Stimulated activated CD4-positive, alpha-beta T cell treated with anti-CD3 and anti-CD28 coated beads, Interleukin-1b, Interleukin-23, amount 100 ng/mL, for 48 hours (primary cell): Measurements from ENCODE around the gene APEX1.

Experiments
- DNase-seq: peaks from one replicate; pipeline ENCODE4 v3.0.0-alpha.2; 2020

The APEX1 gene

DNA sequence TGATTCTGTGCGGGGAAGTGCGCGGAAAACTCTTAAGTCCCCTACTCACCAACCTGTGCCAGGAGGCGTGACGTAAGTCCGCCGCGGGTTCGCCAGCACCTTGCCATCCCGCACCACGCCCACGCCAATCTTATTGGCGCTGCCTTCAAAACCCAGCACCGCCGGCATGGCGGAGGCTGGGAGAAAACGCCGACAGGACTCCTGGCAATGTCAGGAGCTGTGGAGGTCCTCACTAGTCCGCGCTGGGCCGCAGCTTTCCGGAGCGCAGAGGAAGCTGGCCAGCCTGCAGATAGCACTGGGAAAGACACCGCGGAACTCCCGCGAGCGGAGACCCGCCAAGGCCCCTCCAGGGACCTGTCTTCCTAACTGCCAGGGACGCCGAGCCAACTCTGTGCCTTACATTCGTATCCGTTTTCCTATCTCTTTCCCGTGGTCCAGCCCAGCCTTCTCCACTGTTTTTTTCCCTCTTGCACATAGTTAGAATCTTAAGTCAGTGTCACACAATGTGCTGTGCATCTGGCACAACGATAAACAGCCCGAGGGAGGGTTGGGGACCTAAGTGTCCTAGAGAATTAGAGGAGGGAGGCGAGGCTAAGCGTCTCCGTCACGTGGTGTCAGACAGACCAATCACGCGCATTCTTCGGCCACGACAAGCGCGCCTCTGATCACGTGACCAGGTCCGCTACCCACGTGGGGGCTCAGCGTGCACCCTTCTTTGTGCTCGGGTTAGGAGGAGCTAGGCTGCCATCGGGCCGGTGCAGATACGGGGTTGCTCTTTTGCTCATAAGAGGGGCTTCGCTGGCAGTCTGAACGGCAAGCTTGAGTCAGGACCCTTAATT is at the start of gene APEX1, which contains the start of gene OSGEP:
Gene APEX1, plus strand, starts transcription at position 711 of the 839 bp plus-strand sequence. CDS start 420 bp downstream, outside the sequence.
Gene OSGEP, minus strand, starts transcription at position 297 of the 839 bp plus-strand sequence. Its CDS starts 129 bp downstream, at position 168.
- DNase-seq: peak; percentile 99

DNA sequence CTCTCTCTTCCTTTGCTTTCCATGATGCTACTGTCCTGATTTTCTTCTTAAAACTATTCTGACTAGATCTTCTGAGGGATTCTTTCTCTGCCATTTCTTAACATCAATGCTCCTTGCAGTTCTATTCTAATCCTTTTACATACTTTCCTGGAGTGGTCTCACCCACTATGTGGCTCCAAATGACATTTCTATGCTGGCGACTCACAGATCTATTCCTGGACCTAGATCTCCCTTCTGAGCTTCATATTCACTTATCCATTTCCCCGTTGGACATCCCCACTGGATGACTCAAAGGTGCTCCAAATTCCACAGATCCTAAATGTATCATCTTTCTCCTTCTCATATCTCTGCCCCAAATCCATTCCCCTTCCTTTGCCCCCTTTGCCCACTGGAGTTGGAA is 45.8 kb upstream of the APEX1 start:
- DNase-seq: no peak

DNA sequence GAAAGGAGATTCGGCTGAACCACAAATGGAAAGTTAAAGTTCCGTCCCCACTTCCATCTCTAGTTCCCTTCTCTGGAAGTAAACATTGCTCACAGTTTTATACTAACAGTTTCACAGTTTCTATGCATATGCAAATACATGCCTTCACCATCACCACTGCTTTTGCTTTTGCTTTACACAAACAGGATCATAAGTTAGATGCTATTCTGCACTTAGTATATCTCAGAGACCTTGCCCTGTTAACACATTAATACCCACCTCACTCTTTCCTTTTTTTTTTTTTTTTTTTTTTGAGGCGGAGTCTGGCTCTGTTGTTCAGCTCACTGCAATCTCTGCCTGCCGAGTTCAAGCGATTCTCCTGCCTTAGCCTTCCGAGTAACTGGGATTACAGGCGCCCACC is 42.6 kb upstream of the APEX1 start:
- DNase-seq: no peak

DNA sequence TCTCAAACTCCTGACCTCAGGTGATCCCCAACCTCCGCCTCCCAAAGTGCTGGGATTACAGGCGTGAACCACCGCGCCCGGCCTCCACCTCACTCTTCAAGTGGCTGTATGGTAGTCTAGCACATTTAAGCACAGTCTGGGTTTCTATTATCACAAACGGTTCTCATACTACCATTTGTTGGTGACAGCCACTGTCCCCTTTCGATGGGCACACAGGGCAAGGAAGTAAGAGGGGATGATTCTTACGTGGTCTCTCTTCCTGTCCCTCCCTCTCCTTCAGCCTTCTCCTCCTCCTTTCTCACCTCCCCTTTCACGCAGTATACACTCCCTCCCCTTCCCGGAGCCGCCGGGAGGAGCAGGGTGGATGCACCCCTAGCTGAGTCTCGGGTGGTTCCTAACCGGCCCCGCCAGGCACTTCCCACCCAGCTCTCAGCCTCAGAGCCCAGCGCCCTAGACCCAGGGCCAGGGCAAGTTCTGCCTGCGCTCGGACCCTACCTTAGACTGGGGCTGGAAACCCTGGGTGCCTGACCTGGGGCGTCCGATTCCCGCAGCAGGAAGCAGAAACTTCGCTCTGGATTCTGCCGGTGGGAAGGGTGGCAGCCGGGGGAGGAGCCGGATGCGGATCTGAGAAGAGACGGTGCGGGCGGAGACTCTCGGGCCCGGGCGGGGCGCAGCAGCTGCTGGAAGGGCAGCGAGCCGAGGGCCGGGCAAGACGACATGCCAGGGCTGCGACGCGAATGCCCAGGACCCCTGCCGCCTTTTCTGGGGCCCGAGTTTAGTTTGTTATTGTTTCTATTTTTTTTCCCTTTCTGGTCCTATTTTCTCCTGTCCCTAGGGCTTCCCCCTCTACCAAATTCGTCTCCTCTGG is 41.9 kb upstream of the APEX1 start, which contains the start of gene TEP1:
Gene TEP1, minus strand, starts transcription at position 626 of the 868 bp plus-strand sequence. CDS start 5,062 bp downstream, outside the sequence.
- DNase-seq: peak; percentile 74

DNA sequence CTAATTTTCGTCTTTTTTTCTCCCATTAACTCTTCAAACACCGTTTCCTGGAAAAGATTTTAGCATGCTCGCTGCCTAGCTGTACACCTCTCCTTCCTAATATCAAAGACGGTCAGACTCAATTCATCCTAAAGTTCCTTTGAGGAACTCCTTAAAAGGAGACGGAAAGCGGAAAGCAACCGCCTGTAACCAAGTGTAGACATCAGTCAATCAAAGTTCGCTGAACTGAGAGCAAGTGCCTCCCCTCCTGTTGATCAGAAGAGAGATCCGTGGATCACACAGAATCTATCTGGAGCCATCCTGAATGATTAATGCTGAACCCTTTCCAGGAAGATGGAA is 41.3 kb upstream of the APEX1 start:
- no peak for DNase-seq

DNA sequence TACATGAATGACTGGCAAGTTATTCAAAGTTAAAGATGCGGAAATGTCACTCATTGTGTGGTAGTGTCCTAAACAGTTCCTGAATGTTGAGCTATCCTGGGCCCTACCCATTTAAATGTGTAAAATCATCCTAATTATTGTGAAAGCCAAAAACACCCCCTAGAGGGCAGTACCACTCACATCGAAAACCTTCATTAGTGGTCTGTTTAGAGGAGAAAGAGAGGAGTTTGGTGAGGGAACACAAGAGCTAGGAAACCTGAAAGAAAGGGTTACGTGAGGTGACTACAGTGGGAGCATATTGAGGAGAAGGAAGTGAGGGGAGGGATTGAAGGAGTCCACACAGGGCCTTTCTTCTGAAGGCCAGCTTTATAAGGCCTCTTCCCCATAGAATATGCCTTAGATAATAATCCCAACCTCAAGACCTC is 39.2 kb upstream of the APEX1 start:
- peak; percentile 10 for DNase-seq

DNA sequence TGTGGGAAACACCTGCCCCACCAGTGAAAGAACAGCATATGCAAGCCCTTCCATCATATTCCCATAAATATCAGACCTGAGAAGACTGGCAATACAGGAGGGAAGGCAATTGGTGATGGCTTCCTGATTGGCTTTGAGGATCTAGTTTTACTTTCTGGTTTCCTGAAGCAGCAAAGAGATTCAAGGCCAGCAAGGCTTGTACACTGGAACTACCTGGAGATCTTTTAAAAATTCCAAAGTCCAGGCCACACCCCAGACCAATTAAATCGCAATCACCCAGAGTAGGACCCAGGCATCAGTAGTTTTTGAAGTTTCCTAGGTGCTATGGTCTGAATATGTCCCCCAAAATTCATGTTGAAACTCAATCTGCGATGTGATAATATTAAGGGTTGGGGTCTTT is 38.8 kb upstream of the APEX1 start:
- no peak for DNase-seq

DNA sequence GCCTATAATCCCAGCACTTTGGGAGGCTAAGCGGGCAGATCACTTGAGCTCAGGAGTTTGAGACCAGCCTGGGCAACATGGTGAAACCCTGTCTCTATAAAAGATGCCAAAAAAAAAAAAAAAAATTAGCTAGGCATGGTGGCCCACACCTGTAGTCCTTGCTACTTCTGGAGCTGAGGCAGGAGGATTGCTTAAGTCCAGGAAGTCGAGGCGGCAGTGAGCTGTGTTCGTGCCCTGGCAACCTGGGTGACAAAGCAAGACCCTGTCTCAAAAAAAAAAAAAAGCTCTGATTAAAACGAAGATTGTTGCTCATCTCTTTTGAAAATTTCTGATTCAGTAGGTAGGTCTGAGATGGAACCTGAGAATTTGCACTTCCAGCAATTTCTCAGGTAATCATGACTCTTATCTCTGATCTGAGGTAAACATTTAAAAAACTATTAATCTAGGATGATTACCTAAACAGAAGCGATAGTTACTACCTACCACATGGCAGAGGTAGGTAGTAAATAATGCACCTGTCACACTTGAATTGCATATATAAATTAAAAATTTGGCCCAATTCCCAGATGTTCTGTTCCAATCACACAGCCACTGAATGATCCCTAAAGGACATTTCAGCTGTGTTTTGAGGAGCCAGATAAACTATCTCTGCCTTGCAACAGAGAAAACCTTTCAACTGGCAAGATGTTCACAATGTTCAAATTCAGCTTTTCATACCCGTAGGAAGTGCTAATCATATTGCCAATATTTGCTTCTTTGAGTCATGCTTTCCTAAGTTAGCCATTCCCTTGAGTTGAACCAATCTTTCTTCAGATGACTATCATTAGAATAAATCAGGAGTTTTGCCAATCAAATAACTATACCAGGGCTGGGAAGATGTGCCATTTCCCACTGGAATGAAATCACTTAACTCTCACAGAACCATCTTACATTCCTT is 37.5 kb upstream of the APEX1 start:
- no peak for DNase-seq

DNA sequence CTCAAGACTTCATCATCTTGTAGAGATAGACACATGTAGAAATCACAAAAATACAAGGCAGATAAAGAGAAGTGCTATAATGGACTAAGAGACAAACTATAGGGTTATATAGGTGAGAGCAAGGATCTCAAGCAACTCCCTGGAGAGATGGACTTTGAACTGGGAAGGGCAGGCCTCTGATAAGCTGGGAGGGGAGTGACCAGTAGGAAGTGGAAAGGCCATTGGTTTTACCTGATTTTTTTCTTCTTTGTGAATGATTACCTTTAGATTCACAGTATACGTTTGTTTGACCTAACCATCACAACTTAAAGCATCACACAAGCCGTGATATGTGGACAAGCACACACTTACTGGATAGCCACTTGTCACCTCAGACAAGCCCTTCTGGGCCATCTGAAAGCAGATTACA is 36.5 kb upstream of the APEX1 start:
- no peak for DNase-seq

DNA sequence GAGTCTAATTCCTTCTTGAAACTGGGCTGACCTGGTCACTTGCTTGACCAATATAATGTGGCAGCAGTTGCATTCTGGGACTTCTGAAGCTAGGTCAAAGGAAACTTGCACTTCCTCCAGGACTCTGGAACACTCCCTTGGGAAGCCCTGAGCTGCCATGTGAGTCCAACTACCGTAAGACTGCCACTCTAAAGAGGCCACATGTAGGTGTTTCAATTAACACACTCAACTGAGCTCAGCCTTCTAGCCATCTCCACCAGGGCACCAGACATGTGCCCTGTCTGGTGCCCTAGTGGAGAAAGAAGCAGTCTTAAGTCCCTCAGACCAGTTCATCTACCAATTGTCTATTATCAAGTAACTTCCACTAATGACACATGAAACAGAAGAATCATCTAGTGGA is 35.6 kb upstream of the APEX1 start:
- DNase-seq: no peak

DNA sequence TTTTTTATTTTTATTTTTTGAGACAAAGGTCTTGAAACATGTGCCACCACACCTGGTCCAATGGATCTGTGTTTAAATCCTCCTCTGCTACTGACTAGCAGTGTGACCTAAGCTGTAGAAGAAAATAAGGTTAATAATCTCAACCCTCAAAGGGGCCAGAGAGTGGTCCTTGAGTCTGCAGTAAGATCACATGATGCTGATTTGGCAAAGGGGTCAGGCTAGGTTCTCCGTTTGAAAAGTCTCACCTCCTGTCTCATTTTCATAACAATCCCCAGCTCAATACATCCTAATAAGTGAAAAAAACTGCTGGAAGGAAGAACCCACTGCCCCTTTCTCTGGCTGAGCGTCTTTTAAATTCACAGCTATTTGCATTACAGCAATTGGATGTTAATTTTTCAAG is 33.8 kb upstream of the APEX1 start:
- DNase-seq: no peak

DNA sequence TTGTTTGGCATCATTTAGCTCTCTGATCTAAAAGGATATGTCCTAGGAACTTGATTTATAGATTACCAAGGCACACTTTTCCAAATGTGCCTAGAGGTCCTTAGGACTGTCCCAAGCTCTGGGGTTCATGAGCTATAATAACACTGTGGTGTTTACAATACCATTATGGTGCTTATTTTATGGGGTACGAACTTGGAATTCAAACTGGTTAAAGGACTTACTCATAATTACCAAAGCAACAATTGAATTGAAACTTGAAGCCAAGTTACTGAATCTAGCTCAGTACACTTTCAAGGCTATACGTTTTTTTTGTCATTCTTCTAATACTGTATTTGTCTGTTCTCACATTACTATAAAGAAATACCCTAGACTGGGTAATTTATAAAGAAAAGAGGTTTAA is 32.1 kb upstream of the APEX1 start:
- DNase-seq: no peak

DNA sequence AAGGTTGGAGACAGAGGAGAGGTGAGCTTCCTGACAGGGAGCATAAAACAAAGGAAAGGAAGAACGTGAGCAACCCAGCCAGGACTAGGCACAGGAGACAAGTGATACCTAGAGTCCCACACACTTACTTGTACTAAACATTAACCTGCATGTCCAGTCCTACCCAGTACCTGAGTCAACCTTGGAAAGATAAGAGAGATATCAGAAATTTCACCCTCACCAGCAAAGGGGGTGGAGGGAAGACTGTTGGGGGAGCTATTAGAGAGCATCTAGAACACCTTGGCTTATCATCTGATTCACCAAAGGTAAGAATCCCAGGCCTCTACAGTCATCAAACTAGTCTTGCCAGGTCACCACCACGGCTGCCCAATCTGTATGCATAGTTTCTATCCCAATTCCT is 30.2 kb upstream of the APEX1 start:
- no peak for DNase-seq

DNA sequence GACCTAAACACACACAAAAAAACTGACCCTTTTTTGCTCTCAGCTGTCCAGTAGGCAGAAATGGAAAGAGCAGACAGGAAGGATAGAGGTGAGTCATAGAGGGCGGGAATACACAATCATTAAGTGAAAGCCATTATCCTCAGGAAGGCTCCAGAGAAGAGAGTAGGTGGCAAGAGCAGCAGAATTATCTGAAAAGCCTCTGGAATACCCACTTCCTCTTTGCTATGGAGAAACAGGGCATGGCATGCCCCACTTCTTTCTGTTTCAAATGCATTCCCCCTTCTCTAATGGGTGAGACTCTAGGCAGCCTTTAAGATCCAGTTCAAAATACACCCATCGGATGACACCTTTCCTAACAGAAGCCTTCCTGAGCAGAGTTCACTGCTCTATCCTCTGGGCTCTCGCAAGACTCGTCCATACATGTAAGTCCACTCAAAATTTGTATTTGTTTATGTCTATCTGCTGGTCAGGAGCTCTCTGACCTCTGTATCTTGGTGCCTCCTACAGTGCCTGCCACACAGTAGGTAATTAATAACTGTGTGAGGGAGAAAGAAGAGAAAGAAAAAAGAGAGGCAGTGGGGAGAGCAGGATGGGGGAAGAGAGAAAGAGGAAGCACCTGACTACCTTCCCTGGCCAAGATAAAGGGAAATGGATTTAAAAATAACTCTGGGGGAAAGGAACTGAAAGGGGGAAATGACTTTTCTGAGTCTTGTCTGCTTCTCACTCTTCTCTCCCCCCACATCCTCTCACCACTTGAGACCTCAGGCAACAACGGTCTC is 27.6 kb upstream of the APEX1 start:
- no peak for DNase-seq

DNA sequence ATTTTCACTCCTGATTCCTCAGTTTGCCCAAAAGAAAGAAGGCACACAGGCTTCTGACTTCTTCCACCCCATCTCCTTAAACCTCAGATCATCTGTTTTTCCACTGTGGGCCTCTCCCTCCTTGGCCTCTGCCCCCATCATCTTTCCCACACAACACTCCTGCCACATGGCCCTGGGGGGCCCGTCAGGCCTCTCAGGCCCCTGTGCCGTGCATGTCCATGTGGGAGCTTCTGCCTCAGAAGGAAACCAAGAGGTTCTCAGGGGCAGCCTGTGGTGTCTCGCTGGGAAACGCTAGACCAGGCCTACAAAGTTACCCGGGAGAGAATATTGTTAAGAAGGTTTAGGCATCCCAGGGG is 27.0 kb upstream of the APEX1 start:
- DNase-seq: no peak

DNA sequence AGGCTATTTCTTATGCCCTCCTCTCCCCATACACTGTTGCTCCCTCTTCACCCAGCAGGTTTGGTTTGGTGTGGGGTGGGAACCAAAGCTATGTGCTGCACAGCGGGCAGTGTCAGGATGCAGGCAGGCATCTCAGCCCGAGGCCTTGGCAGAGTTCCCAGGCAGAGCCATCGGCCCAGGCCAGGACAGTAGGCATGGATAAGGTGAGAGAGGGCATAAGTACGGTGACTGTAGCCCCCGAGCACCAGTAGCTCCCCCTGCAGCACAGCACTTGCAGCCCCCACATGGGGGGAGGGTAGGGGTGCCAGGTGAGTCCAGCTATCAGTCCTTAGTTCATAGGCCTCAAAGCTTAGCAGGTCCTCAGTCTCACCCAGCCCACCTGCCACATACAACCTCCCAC is 26.2 kb upstream of the APEX1 start:
- no peak for DNase-seq

DNA sequence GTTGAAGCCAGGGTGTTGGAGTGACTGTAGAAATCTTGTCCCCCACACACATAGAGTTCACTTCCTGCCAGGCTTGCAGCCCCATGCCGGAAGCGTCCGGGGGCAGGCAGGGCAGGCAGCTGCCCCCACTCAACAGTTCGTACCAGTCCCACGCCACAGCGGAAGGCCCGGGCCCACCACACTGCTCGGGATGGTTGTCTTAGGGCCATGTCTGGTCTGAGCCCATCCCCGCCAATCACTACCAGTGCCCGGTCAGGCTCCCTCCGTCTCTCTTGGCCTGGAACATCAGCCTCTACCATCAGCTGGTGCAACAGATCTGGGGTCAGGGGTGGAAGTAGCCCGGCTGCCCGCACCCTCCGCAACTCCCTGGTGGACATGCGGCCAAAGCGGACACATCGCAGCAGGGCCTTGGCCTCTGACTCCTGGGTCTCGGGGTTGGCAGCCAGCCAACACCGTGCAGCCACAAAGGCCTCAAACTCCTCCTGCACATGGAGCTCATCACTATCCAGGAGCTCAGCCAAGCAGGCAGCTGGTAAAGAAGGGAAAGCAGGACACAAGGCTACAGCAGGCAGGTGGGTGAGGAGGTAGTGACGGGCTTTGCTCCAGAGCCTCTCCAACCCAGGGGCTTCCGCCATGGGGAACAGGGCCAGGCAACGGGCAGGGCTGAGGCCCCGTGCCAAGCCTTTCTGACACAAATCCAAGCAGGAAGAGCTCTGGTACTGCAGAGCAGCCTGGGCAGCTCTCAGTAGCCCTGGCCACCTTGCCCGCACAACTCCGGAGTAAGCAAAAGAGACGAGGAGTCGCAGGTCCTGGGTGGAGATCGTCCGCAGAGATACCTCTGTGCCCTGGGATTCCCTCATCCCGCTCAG is 25.0 kb upstream of the APEX1 start:
- DNase-seq: no peak

DNA sequence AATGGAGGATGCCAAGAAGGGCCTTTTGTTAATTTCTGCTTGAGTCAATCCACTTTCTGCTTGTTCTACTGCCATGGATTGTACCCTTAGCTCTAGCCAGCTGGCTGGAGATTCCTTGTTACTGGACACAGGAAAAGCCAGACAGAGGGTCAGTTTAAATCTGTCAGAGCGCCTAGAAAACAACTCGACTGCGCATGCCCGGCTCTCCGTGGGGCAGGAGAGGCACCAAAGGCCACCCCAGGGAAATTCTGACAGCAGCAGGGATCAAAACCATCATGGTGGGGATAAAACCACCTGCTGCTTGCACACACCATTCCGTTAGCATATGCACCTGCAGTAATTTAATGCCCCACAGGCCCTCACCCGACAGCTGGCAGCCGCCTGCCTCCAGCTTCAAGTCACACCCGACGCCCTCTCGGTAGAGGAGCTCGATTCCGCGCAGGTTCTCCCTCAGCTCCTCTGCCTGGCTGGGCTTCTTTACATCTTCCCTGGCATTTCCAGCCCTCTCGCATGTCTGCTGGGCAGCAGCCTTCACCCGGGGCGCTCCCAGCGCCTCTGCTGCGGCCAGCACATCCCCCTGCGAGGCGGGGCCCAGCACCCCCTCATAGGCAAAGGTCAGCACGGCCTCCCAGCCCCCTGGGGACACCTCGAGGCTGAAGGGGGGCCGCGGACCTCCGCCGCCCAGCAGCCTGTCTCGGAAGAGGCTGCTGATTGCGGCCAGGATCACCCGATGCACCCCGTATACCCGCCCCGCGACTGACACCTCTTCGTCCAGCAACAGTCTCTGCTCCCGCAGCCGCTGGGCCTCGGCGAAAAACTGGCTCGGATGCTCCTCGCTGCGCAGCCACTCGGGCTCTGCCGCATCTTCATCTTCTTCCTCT is 20.1 kb upstream of the APEX1 start:
- no peak for DNase-seq

DNA sequence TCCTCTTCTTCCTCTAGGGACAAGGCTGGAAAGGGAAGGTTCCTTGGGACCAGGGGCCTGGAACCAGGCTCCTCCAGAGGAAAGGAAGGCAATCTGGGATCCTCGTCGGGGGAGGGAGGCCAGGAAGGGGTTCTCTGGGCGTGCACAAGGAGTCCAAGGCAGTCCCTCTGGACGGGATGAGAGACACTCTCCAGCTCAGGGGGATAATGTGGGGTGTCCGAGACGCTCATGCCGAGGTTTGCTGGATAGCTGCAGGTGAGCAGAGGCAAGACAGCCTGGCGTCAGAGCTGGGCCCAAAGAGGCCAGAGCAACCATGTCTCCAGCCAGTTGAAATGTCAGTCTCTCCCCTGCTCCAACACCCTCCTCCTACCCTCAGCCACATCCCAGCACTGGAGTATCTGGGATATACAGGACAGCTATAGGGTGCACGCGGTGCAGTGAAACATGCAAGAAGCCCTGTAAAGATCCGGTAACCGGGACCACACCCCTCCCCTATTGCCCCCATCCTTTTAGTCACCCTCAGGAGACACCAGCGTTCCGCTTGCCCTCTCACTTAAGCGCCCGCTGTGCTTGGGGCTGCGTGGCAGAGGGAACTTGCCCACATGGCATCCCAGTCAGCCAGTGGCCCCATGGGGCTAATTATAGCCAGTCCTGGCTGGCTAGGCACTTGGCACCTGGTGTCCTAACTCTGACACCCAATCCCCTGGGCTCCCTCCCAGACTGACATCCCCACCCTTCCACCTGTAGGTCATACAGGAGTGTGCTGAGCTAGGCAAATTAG is 19.3 kb upstream of the APEX1 start, which contains the start of gene KLHL33:
Gene KLHL33, minus strand, starts transcription at position 585 of the 781 bp plus-strand sequence. Its CDS starts 355 bp downstream, at position 230.
- DNase-seq: no peak
